ENCODE data around the gene C11orf98. TPM values are rescaled to one million over a fixed set of nuclear protein-coding genes. Genes with fewer than 3 reads are reported as not detected.
A peak's percentile ranks its signal among the peaks of the same experiment; 100 is the strongest.
"Not testable (repeated sequence)": the region's sequence is repeated elsewhere in the genome, so short reads cannot be mapped to it uniquely, and the experiment has no call there.

The C11orf98 gene
- total RNA-seq, 4 donors from 2014 or later, result 32.7 to 48.0 (median 40.8) TPM

GRCh38 chr11:62677156-62677555, 12.1 kb upstream of the C11orf98 start:
- H3K27ac ChIP-seq, result peak overlapping the region in 1 of 4 donors; percentile 91
- no peak overlapping the region for H3K4me3 ChIP-seq
- no peaks in the 10 kb centered on the region for H3K9me3 ChIP-seq
- WGBS, 2 donors, result 78 to 81% methylated on average over 6 of the region's 6 CpGs
- DNase-seq (ENCODE audit: low spot score in 2 of 2), result no peak
- H3K36me3 ChIP-seq, result peaks cover 0 to 48% (median 0%) of the 10 kb centered on the region in 3 donors
- H3K27me3 ChIP-seq, result no peaks in the 10 kb centered on the region
- TF ChIP-seq CTCF (IDR thresholded peaks at IDR 0.05) (no peak), POLR2A (IDR thresholded peaks at IDR 0.05) (no peak), EP300 (IDR thresholded peaks at IDR 0.05) (no peak)
- peaks cover 0 to 71% (median 26%) of the 10 kb centered on the region in 4 donors for H3K4me1 ChIP-seq

GRCh38 chr11:62676698-62677097, 11.7 kb upstream of the C11orf98 start:
- Histone ChIP-seq H3K27ac (no peak overlapping the region), H3K36me3 (peaks cover 0 to 48% (median 0%) of the 10 kb centered on the region in 3 donors), H3K27me3 (no peaks in the 10 kb centered on the region), H3K4me1 (peaks cover 0 to 72% (median 27%) of the 10 kb centered on the region in 4 donors), H3K4me3 (no peak overlapping the region), H3K9me3 (no peaks in the 10 kb centered on the region)
- WGBS, 2 donors, result 28 to 49% methylated on average over 6 of the region's 6 CpGs
- no peak for DNase-seq (ENCODE audit: low spot score in 2 of 2)
- TF ChIP-seq EP300 (IDR thresholded peaks at IDR 0.05) (no peak), CTCF (IDR thresholded peaks at IDR 0.05) (no peak), POLR2A (IDR thresholded peaks at IDR 0.05) (no peak)

GRCh38 chr11:62675415-62675814, 10.4 kb upstream of the C11orf98 start:
- 92 to 93% methylated on average over 10 of the region's 10 CpGs for WGBS, 2 donors
- not testable (repeated sequence) for DNase-seq (ENCODE audit: low spot score in 2 of 2); H3K9me3 ChIP-seq; H3K27ac ChIP-seq; H3K27me3 ChIP-seq; H3K4me3 ChIP-seq
- H3K36me3 ChIP-seq, result peaks cover 0 to 48% (median 0%) of the 10 kb centered on the region in 3 donors
- H3K4me1 ChIP-seq, result peaks cover 0 to 65% (median 31%) of the 10 kb centered on the region in 4 donors

- peaks cover 0 to 67% (median 27%) of the 10 kb centered on the region in 4 donors for H3K4me1 ChIP-seq
Measured at GRCh38 chr11:62673196-62673525, 8.2 kb upstream of the C11orf98 start.

GRCh38 chr11:62671608-62672389, 6.8 kb upstream of the C11orf98 start, which contains the start of the genes LBHD1 and UQCC3:
TSS of gene LBHD1 (minus strand) at chr11:62672267. CDS start at chr11:62670031, 2,236 bp downstream.
TSS of gene UQCC3 (plus strand) at chr11:62671673. CDS start at chr11:62671746, 73 bp downstream.
- Histone ChIP-seq H3K27me3 (no peaks in the 10 kb centered on the region), H3K4me1 (peaks cover 0 to 67% (median 30%) of the 10 kb centered on the region in 4 donors), H3K4me3 (peak within 1 kb of the TSS; percentile 46 to 87 (median 70)), H3K9me3 (no peaks in the 10 kb centered on the region), H3K27ac (peak within 1 kb of the TSS; percentile 72 to 93 (median 86)), H3K36me3 (peaks cover 0 to 45% (median 0%) of the 10 kb centered on the region in 3 donors)
- peak; percentile 57 to 71 for DNase-seq (ENCODE audit: low spot score in 2 of 2)
- WGBS, 2 donors, result 0 to 1% methylated on average over 43 to 57 of the region's 59 CpGs
- TF ChIP-seq POLR2A (IDR thresholded peaks at IDR 0.05), result peak; percentile 2 to 35
- peak in 1 of 5 experiments; percentile 10 for TF ChIP-seq CTCF (IDR thresholded peaks at IDR 0.05)
- TF ChIP-seq EP300 (IDR thresholded peaks at IDR 0.05), result peak in 1 of 2 donors; percentile 84

More at GRCh38 chr11:62673196-62673525, 8.2 kb upstream of the C11orf98 start:
- peaks cover 0 to 48% (median 0%) of the 10 kb centered on the region in 3 donors for H3K36me3 ChIP-seq
- 76% methylated on average over 2 of the region's 2 CpGs for WGBS, 2 donors
- H3K27ac ChIP-seq, result peak overlapping the region in 2 of 4 donors; percentile 90 to 93
- peak overlapping the region in 1 of 4 donors; percentile 28 for H3K4me3 ChIP-seq
- no peak for TF ChIP-seq EP300 (IDR thresholded peaks at IDR 0.05)
- no peak for TF ChIP-seq POLR2A (IDR thresholded peaks at IDR 0.05)
- no peak for TF ChIP-seq CTCF (IDR thresholded peaks at IDR 0.05)
- no peaks in the 10 kb centered on the region for H3K9me3 ChIP-seq
- no peaks in the 10 kb centered on the region for H3K27me3 ChIP-seq
- DNase-seq (ENCODE audit: low spot score in 2 of 2), result no peak
